H1 (cell line): Measurements from ENCODE around the gene PIK3R5. TPM values are rescaled to one million over a fixed set of nuclear protein-coding genes. Genes with fewer than 3 reads are reported as not detected.
A peak's percentile ranks its signal among the peaks of the same experiment; 100 is the strongest.

Source experiments
- CTCF ChIA-PET: fragments of 300-600 bp; sonication (Branson Sonifier 250); formaldehyde crosslinking; loops from one replicate; lab custom pipeline; 2021; ENCODE audit not compliant: partially characterized antibody; lab: Charles Lee
- POLR2A ChIA-PET: fragments of 300-600 bp; sonication (Branson Sonifier 250); formaldehyde crosslinking; loops from one replicate; lab custom pipeline; 2021; ENCODE audit warnings: inconsistent platforms; ENCODE audit not compliant: partially characterized antibody; lab: Charles Lee
- DNase-seq, 2 experiments: peaks; one replicate each; pipeline versions ENCODE4 v3.0.0 to v3.0.0-alpha.2; 2010 to 2022; ENCODE audit warnings: low spot score in 2 of 2, low read depth in 1 of 2, mixed read lengths in 1 of 2
- FAIRE-seq: peaks from 2 replicates; lab custom pipeline; 2011; peaks lifted over from hg19 to GRCh38; lab: Jason Lieb, UNC
- H2AFZ ChIP-seq: 2 replicates; pipeline ENCODE4 v1.8.1; 2012; ENCODE audit warnings: low read length, inconsistent platforms
- H2AK5ac ChIP-seq: 2 replicates; pipeline ENCODE4 v1.6.1; 2013; ENCODE audit warnings: low read depth, low read length
- H2BK120ac ChIP-seq: replicated peaks from 2 replicates; pipeline ENCODE3; 2013; ENCODE audit warnings: low read depth, low read length, inconsistent platforms
- H2BK12ac ChIP-seq: 2 replicates; pipeline ENCODE4 v1.6.1; 2013; ENCODE audit warnings: low read depth, low read length
- H2BK15ac ChIP-seq: 2 replicates; pipeline ENCODE4 v1.6.1; 2013; ENCODE audit warnings: low read length
- H2BK20ac ChIP-seq: 2 replicates; pipeline ENCODE4 v1.6.1; 2013; ENCODE audit warnings: low read length
- H2BK5ac ChIP-seq: 2 replicates; pipeline ENCODE4 v1.6.1; 2013; ENCODE audit warnings: low read depth, low read length
- H3K14ac ChIP-seq: 2 replicates; pipeline ENCODE4 v1.6.1; 2013; ENCODE audit warnings: inconsistent platforms; ENCODE audit not compliant: insufficient read length
- H3K18ac ChIP-seq: 2 replicates; pipeline ENCODE4 v1.6.1; 2013; ENCODE audit warnings: low read length; ENCODE audit errors: extremely low read depth
- H3K23ac ChIP-seq: 2 replicates; pipeline ENCODE4 v1.6.1; 2013; ENCODE audit warnings: inconsistent platforms; ENCODE audit not compliant: insufficient read length
- H3K23me2 ChIP-seq: 2 replicates; pipeline ENCODE4 v1.6.1; 2013; ENCODE audit warnings: low read depth, low read length
- H3K27ac ChIP-seq: 2 replicates; pipeline ENCODE4 v1.6.1; 2011; ENCODE audit warnings: low read depth, low read length, inconsistent platforms
- H3K27me3 ChIP-seq, 4 experiments: replicated peaks in 1 of 4; 1 replicate in 1 of 4; 2 replicates in 3 of 4; pipeline versions ENCODE4 v1.6.1 to v1.8.1; 2011 to 2013; ENCODE audit warnings: low read length in 3 of 4, mild to moderate bottlenecking in 3 of 4, inconsistent platforms in 2 of 4, mixed read lengths in 2 of 4, moderate library complexity in 1 of 4; ENCODE audit not compliant: control insufficient read depth in 3 of 4, insufficient read depth in 3 of 4; ENCODE audit errors: extremely low read depth in 1 of 4
- H3K36me3 ChIP-seq, 4 experiments: 2 replicates each; pipeline versions ENCODE4 v1.6.1 to v1.8.1; 2011 to 2013; ENCODE audit warnings: mild to moderate bottlenecking in 4 of 4, low read length in 3 of 4, moderate library complexity in 2 of 4, control low read depth in 1 of 4, inconsistent platforms in 1 of 4; ENCODE audit not compliant: insufficient read depth in 4 of 4, control insufficient read depth in 2 of 4
- H3K4ac ChIP-seq: replicated peaks from 2 replicates; pipeline ENCODE3; 2013; ENCODE audit warnings: low read length, low read depth, mixed read lengths, inconsistent platforms; ENCODE audit not compliant: insufficient read length
- H3K4me1 ChIP-seq, 4 experiments: replicated peaks in 1 of 4; 1 replicate in 1 of 4; 2 replicates in 3 of 4; pipeline versions ENCODE4 v1.6.1 to v1.8.1; 2011 to 2013; ENCODE audit warnings: low read length in 3 of 4, inconsistent platforms in 2 of 4, mixed read lengths in 1 of 4; ENCODE audit not compliant: insufficient read depth in 4 of 4, control insufficient read depth in 3 of 4
- H3K4me2 ChIP-seq, 2 experiments: 2 replicates each; pipeline versions ENCODE4 v1.6.1 to v1.8.1; 2011 to 2013; ENCODE audit warnings: low read depth in 2 of 2, low read length in 2 of 2, control low read depth in 1 of 2, inconsistent platforms in 1 of 2, mild to moderate bottlenecking in 1 of 2; ENCODE audit not compliant: insufficient read depth in 1 of 2
- H3K4me3 ChIP-seq, 4 experiments: fragments of 200-600, 300-600 bp in 1 of 4; sonication (generic), shearing (Covaris generic), sonication (Bioruptor Twin) in 1 of 4; 2 replicates each; pipeline versions ENCODE4 v1.5.1 to v1.8.1; 2011 to 2016; ENCODE audit warnings: low read length in 4 of 4, low read depth in 3 of 4, control low read depth in 2 of 4, inconsistent platforms in 2 of 4, mild to moderate bottlenecking in 2 of 4, mixed read lengths in 1 of 4, moderate library complexity in 1 of 4; ENCODE audit not compliant: insufficient read depth in 2 of 4; ENCODE audit errors: extremely low read depth in 1 of 4
- H3K56ac ChIP-seq: replicated peaks from 2 replicates; pipeline ENCODE3; 2013; ENCODE audit warnings: low read depth, mild to moderate bottlenecking, mixed read lengths, low read length, inconsistent platforms; ENCODE audit not compliant: insufficient read length
- H3K79me1 ChIP-seq: 2 replicates; pipeline ENCODE4 v1.6.1; 2013; ENCODE audit warnings: low read depth, low read length, control low read depth
- H3K79me2 ChIP-seq, 2 experiments: 2 replicates each; pipeline versions ENCODE4 v1.6.1 to v1.8.1; 2012 to 2013; ENCODE audit warnings: low read length in 2 of 2, mild to moderate bottlenecking in 2 of 2, inconsistent platforms in 1 of 2; ENCODE audit not compliant: insufficient read depth in 2 of 2, control insufficient read depth in 1 of 2
- H3K9ac ChIP-seq, 4 experiments: replicated peaks in 1 of 4; 1 replicate in 1 of 4; 2 replicates in 3 of 4; pipeline versions ENCODE4 v1.6.1 to v1.8.1; 2011 to 2013; ENCODE audit warnings: low read depth in 3 of 4, low read length in 3 of 4, control low read depth in 2 of 4, mild to moderate bottlenecking in 2 of 4, moderate library complexity in 2 of 4, inconsistent platforms in 1 of 4; ENCODE audit errors: extremely low read depth in 1 of 4
- H3K9me3 ChIP-seq, 2 experiments: 2 replicates each; pipeline versions ENCODE4 v1.6.1 to v1.8.1; 2012 to 2013; ENCODE audit warnings: mild to moderate bottlenecking in 2 of 2, moderate library complexity in 2 of 2, control low read depth in 1 of 2, inconsistent platforms in 1 of 2, low read depth in 1 of 2, low read length in 1 of 2, mixed read lengths in 1 of 2; ENCODE audit not compliant: insufficient read depth in 2 of 2
- H4K20me1 ChIP-seq, 2 experiments: replicated peaks in 1 of 2; 2 replicates each; pipeline versions ENCODE3 to v1.8.1; 2011 to 2013; ENCODE audit warnings: inconsistent platforms in 2 of 2, low read length in 2 of 2, mild to moderate bottlenecking in 1 of 2; ENCODE audit not compliant: insufficient read depth in 2 of 2, control insufficient read depth in 1 of 2
- H4K5ac ChIP-seq: 2 replicates; pipeline ENCODE4 v1.6.1; 2013; ENCODE audit warnings: low read length, low read depth, mixed read lengths, inconsistent platforms; ENCODE audit not compliant: insufficient read length
- H4K8ac ChIP-seq: 2 replicates; pipeline ENCODE4 v1.8.0; 2013; ENCODE audit warnings: mild to moderate bottlenecking, moderate library complexity, low read length, inconsistent platforms; ENCODE audit not compliant: insufficient read depth; ENCODE audit errors: extremely low read depth
- H4K91ac ChIP-seq: replicated peaks from 2 replicates; pipeline ENCODE3; 2013; ENCODE audit warnings: low read length, mixed read lengths, inconsistent platforms; ENCODE audit not compliant: insufficient read length
- BCL11A ChIP-seq, 2 experiments: IDR thresholded peaks; one replicate each; pipeline ENCODE4 v1.6.1; 2011; ENCODE audit warnings: low read depth in 2 of 2, low read length in 2 of 2, mild to moderate bottlenecking in 2 of 2
- HDAC2 ChIP-seq, 2 experiments: fragments of 300-600 bp in 1 of 2; sonication (generic) in 1 of 2; IDR thresholded peaks; 2 replicates each; pipeline ENCODE4 v1.6.1; 2011 to 2012; ENCODE audit warnings: low read depth in 2 of 2, low read length in 2 of 2, mild to moderate bottlenecking in 2 of 2, moderate library complexity in 2 of 2, borderline replicate concordance in 1 of 2, inconsistent platforms in 1 of 2
- KDM1A ChIP-seq: fragments of 200-600, 300-600 bp; sonication (generic); IDR thresholded peaks from 2 replicates; pipeline ENCODE4 v1.7.1; 2016; ENCODE audit warnings: mild to moderate bottlenecking, low read length, borderline replicate concordance
- NANOG ChIP-seq: IDR thresholded peaks from 2 replicates; pipeline ENCODE4 v1.6.1; 2011; ENCODE audit warnings: low read length, low read depth, mild to moderate bottlenecking, inconsistent platforms; ENCODE audit not compliant: insufficient read depth, poor library complexity, severe bottlenecking
- RAD21 ChIP-seq, 2 experiments: IDR thresholded peaks in 1 of 2; conservative IDR thresholded peaks in 1 of 2; 2 replicates each; pipeline ENCODE4 v1.6.1; 2011; ENCODE audit warnings: low read depth in 2 of 2, low read length in 2 of 2, improper control_type of control experiment in 1 of 2, inconsistent platforms in 1 of 2, mild to moderate bottlenecking in 1 of 2, moderate library complexity in 1 of 2
- WGBS, 2 experiments: shearing (Covaris generic) in 1 of 2; methylation state at CpG; one replicate each; pipeline versions ENCODE4 v1.1.6 to v1.1.7; 2013 to 2015; ENCODE audit warnings: low lambda C conversion rate in 2 of 2, mixed read lengths in 2 of 2, inconsistent platforms in 1 of 2, low coverage in 1 of 2, missing lambda C conversion rate in 1 of 2; ENCODE audit not compliant: insufficient replicate concordance in 2 of 2, insufficient coverage in 1 of 2, insufficient read length in 1 of 2; ENCODE audit errors: extremely low coverage in 1 of 2, missing lambda C conversion rate in 1 of 2; 5-methylcytosine and 5-hydroxymethylcytosine counted together
- polyA plus RNA-seq, 7 experiments: library from polyadenylated mRNA; depleted of rRNA in 3 of 7; stranded (reverse) in 5 of 7; unstranded in 2 of 7; fragments of >200 nt in 5 of 7; fragments of 200-250 nt in 2 of 7; gene quantifications; 1 replicate in 5 of 7; 2 replicates in 1 of 7; 4 replicates in 1 of 7; pipeline versions ENCODE4 v1.2.1 to v1.2.3, GENCODE V29; 2011 to 2013; ENCODE audit warnings: missing spikeins in 2 of 7, mixed read lengths in 2 of 7
- total RNA-seq: library from RNA; stranded (reverse); fragmentation: NEBNext Ultra II Directional; extraction: Animal tissue kit (Norgen Biotek cat#: 25700); gene quantifications from 2 replicates; pipeline ENCODE4 v1.2.1, GENCODE V29; 2021

PIK3R5 gene
- total and polyA plus RNA-seq, 2 of the 8 experiments (the other 6 are each of a cell fraction or from before 2014, with no cell fraction given): 2.7 to 4.3 TPM

DNA sequence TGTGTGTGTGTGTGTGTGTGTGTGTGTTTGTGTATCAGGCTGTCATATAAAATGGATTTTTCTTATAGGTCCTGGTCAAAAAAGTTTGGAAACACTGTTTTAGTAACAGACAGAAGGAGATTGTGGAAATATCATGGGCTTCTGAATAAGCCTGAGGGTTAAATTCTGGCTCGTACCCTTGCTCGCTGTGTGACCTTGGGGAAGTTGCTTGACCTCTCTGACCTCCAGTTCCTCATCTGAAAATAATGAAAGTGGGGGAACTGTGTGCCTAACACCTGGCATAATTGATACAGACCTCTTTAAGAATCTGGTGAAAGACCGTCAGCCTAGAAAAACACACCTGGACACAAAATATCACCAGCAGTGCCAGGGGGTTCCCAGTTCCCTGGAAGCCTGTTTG, 72.4 kb downstream of the PIK3R5 start:
- no peak overlapping the region for H3K4me3 ChIP-seq
- H3K79me2 ChIP-seq: no peaks in the 10 kb centered on the region
- no peak overlapping the region for H2BK120ac ChIP-seq
- no peaks in the 10 kb centered on the region for H3K79me1 ChIP-seq
- no peak overlapping the region for H2BK12ac ChIP-seq
- ChIA-PET CTCF (interaction anchor here (1.9 to 10.4 kb wide), 7 partner anchors 8 to 137 kb away, joined by 5 to 107 read pairs (median 28); partner anchors contain the start of gene MFSD6L), POLR2A (no interaction called here)
- WGBS, 2 experiments: 98% methylated on average over 3 of the region's 3 CpGs; no CpG with 5 or more reads in 1 of the 2 experiments
- H4K5ac ChIP-seq: no peak overlapping the region
- DNase-seq (no peak), FAIRE-seq (no peak)
- H3K23me2 ChIP-seq: peaks cover 3% of the 10 kb centered on the region; the same call in 1 of the 2 replicates
- H3K27me3 ChIP-seq: no peaks in the 10 kb centered on the region; a peak in 1 of 7 replicates
- H3K23ac ChIP-seq: no peak overlapping the region
- H2BK5ac ChIP-seq: no peak overlapping the region
- peaks cover 0 to 15% (median 10%) of the 10 kb centered on the region in 4 experiments; a peak in 4 of 7 replicates for H3K4me1 ChIP-seq
- no peak overlapping the region for H3K14ac ChIP-seq
- no peak overlapping the region for H3K56ac ChIP-seq
- H4K8ac ChIP-seq: no peak overlapping the region
- no peak overlapping the region for H2BK20ac ChIP-seq
- TF ChIP-seq HDAC2 (IDR thresholded peaks at IDR 0.05; ENCODE audit: borderline replicate concordance in 1 of 2, low read depth in 2 of 2, low read length in 2 of 2) (peak in 1 of 2 experiments; percentile 79; a peak in 1 of 4 replicates), KDM1A (peak; percentile 93), RAD21 (IDR thresholded peaks at IDR 0.05 in 1 of 2, conservative IDR thresholded peaks at IDR 0.05 in 1 of 2; ENCODE audit: low read depth in 2 of 2, low read length in 2 of 2) (no peak), BCL11A (IDR thresholded peaks at IDR 0.05; ENCODE audit: low read depth in 2 of 2, low read length in 2 of 2) (no peak), NANOG (no peak)
- H3K9ac ChIP-seq: no peak overlapping the region
- no peak overlapping the region for H3K4me2 ChIP-seq
- no peak overlapping the region for H2BK15ac ChIP-seq
- no peak overlapping the region for H2AK5ac ChIP-seq
- no peaks in the 10 kb centered on the region for H3K9me3 ChIP-seq
- no peak overlapping the region for H4K91ac ChIP-seq
- no peak overlapping the region for H3K18ac ChIP-seq
- no peaks in the 10 kb centered on the region for H3K36me3 ChIP-seq
- H2AFZ ChIP-seq: no peak overlapping the region
- H4K20me1 ChIP-seq: no peaks in the 10 kb centered on the region
- no peak overlapping the region for H3K27ac ChIP-seq
- H3K4ac ChIP-seq: no peak overlapping the region
